NK-92 (cell line): ENCODE results near the gene PTPN13.

Source experiments
- DNase-seq: peaks from one replicate; lab custom pipeline; 2025; ENCODE audit not compliant: unreplicated experiment; lab: John Stamatoyannopoulos, UW

PTPN13 gene

GRCh38 chr4:86593688-86594558, at the start of gene PTPN13:
Gene PTPN13 (plus strand): TSS chr4:86594315. CDS start chr4:86635257, 40,942 bp downstream.
- no peak for DNase-seq

- no peak for DNase-seq
These were observed 47.0 kb upstream of the PTPN13 start for GRCh38 chr4:86547140-86547539.

GRCh38 chr4:86549163-86549788, 44.8 kb upstream of the PTPN13 start:
- no peak for DNase-seq

- DNase-seq, result no peak
These were observed 42.7 kb upstream of the PTPN13 start for GRCh38 chr4:86551387-86551786.

- DNase-seq, result no peak
These were observed 39.5 kb upstream of the PTPN13 start for GRCh38 chr4:86554646-86555045.

- DNase-seq, result no peak
These were observed 37.2 kb upstream of the PTPN13 start for GRCh38 chr4:86556791-86557415.

- no peak for DNase-seq
These were observed 36.6 kb upstream of the PTPN13 start for GRCh38 chr4:86557526-86557925.

GRCh38 chr4:86558258-86558657, 35.9 kb upstream of the PTPN13 start:
- DNase-seq, result no peak

GRCh38 chr4:86558797-86559196, 35.3 kb upstream of the PTPN13 start:
- DNase-seq, result no peak

GRCh38 chr4:86560447-86560846, 33.7 kb upstream of the PTPN13 start:
- no peak for DNase-seq

- DNase-seq, result no peak
These were observed 32.9 kb upstream of the PTPN13 start for GRCh38 chr4:86561256-86561655.

- no peak for DNase-seq
These were observed 30.7 kb upstream of the PTPN13 start for GRCh38 chr4:86563416-86563815.

GRCh38 chr4:86564795-86565194, 29.3 kb upstream of the PTPN13 start:
- DNase-seq, result no peak

GRCh38 chr4:86565651-86566050, 28.5 kb upstream of the PTPN13 start:
- no peak for DNase-seq

- no peak for DNase-seq
These were observed 24.8 kb upstream of the PTPN13 start for GRCh38 chr4:86569103-86569870.

GRCh38 chr4:86579941-86580340, 14.2 kb upstream of the PTPN13 start:
- DNase-seq, result no peak

- DNase-seq, result no peak
These were observed 11.7 kb upstream of the PTPN13 start for GRCh38 chr4:86582410-86582809.

- DNase-seq, result no peak
These were observed 7.9 kb upstream of the PTPN13 start for GRCh38 chr4:86586160-86586572.

GRCh38 chr4:86586626-86587380, 7.3 kb upstream of the PTPN13 start:
- DNase-seq, result no peak

GRCh38 chr4:86587381-86588140, 6.6 kb upstream of the PTPN13 start:
- DNase-seq, result no peak
